Measurements from ENCODE around the gene COPB1. TPM values are rescaled to one million over a fixed set of nuclear protein-coding genes. Genes with fewer than 3 reads are reported as not detected.

The COPB1 gene
- polyA plus RNA-seq, 1 of the 3 experiments (the other 2 are of a cell fraction), result 81.0 TPM

DNA sequence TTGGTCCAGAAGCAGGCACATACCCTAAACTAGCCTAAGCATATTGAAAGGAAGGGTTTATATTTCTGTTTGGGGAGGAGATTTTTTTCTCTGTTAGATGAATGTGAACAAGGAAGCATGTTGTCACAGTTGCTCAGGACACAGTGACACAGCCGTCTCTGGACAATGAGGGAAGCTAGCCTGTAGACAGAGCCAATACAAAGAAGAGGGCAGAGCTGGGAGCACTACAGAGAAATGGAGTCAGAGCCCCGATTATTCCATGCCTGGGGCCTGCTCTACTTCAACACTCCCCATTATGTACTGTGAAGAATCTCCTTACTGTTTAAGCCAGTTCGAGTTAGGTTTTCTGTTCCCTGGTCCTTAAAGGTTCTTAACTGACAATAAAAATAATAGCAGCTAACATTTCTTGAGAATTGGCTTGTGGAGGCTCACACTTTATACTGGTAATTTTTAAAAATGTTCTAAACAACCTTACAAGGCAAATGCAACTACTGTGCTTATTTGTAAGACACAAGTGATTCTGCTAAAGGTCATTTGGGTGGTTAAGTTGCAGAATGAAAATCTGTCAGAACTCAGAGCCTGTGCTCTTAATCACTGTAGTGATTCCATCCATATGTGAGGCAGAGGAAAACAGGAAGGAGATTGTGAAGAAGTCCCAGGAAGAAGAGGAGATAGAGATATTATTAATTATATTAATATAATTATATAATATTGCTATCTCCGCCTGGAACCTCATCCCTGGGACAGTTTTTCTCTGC, 81.8 kb downstream of the COPB1 start:
- H3K27ac ChIP-seq (ENCODE audit: low read depth in 2 of 2, low read length in 1 of 2), result peak overlapping the region in 1 of 2 experiments; percentile 45; a peak in 2 of 4 replicates
- H3K27me3 ChIP-seq (ENCODE audit: insufficient read depth), result no peaks in the 10 kb centered on the region
- H2AFZ ChIP-seq (ENCODE audit: low read depth), result no peak overlapping the region
- H3F3A ChIP-seq (replicated peaks; ENCODE audit: insufficient read depth), result no peaks in the 10 kb centered on the region
- CTCF ChIA-PET, result interaction anchor here (0.7 to 8.8 kb wide), 10 partner anchors 9 to 645 kb away, joined by 3 to 62 read pairs (median 4); no protein-coding TSS in a partner anchor
- H3K9ac ChIP-seq, result no peak overlapping the region
- no peaks in the 10 kb centered on the region for H3K36me3 ChIP-seq (replicated peaks in 1 of 2; ENCODE audit: control insufficient read depth in 1 of 2, insufficient read depth in 2 of 2, low read length in 1 of 2)
- H3K9me2 ChIP-seq, result no peaks in the 10 kb centered on the region
- H3K9me3 ChIP-seq, result no peaks in the 10 kb centered on the region
- no peaks in the 10 kb centered on the region for H4K20me1 ChIP-seq (ENCODE audit: insufficient read depth)
- POLR2A ChIA-PET, result no interaction called here
- TF ChIP-seq, protein P1, sequence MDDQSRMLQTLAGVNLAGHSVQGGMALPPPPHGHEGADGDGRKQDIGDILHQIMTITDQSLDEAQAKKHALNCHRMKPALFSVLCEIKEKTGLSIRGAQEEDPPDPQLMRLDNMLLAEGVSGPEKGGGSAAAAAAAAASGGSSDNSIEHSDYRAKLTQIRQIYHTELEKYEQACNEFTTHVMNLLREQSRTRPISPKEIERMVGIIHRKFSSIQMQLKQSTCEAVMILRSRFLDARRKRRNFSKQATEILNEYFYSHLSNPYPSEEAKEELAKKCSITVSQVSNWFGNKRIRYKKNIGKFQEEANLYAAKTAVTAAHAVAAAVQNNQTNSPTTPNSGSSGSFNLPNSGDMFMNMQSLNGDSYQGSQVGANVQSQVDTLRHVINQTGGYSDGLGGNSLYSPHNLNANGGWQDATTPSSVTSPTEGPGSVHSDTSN (IDR thresholded peaks at IDR 0.05), result peak; percentile 65
- TF ChIP-seq SIN3A (IDR thresholded peaks at IDR 0.05; ENCODE audit: borderline replicate concordance, low read depth, low read length) (no peak), RAD21 (IDR thresholded peaks at IDR 0.05; ENCODE audit: low read length) (no peak), SMC3 (IDR thresholded peaks at IDR 0.05; ENCODE audit: low read depth, low read length) (no peak), TCF12 (IDR thresholded peaks at IDR 0.05) (peak; percentile 59), RXRA (IDR thresholded peaks at IDR 0.05; ENCODE audit: borderline replicate concordance, low read depth) (no peak), FOSL2 (IDR thresholded peaks at IDR 0.05; ENCODE audit: borderline replicate concordance, low read depth) (no peak)
- TF ChIP-seq, protein P2, sequence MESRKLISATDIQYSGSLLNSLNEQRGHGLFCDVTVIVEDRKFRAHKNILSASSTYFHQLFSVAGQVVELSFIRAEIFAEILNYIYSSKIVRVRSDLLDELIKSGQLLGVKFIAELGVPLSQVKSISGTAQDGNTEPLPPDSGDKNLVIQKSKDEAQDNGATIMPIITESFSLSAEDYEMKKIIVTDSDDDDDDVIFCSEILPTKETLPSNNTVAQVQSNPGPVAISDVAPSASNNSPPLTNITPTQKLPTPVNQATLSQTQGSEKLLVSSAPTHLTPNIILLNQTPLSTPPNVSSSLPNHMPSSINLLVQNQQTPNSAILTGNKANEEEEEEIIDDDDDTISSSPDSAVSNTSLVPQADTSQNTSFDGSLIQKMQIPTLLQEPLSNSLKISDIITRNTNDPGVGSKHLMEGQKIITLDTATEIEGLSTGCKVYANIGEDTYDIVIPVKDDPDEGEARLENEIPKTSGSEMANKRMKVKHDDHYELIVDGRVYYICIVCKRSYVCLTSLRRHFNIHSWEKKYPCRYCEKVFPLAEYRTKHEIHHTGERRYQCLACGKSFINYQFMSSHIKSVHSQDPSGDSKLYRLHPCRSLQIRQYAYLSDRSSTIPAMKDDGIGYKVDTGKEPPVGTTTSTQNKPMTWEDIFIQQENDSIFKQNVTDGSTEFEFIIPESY (IDR thresholded peaks at IDR 0.05; ENCODE audit: borderline replicate concordance, low read depth), result no peak
- H3K4me1 ChIP-seq (ENCODE audit: control insufficient read depth in 1 of 2, insufficient read depth in 2 of 2, low read depth in 1 of 2, low read length in 1 of 2), result peaks cover 8 to 14% of the 10 kb centered on the region in 2 experiments; a peak in 3 of 4 replicates
- no peaks in the 10 kb centered on the region for H3K79me2 ChIP-seq (ENCODE audit: insufficient read depth)
- no peak for DNase-seq
- no peak overlapping the region for H3K4me2 ChIP-seq
- no peak overlapping the region for H3K4me3 ChIP-seq (ENCODE audit: low read depth in 2 of 2, low read length in 1 of 2)
- 75% methylated on average over 4 of the region's 4 CpGs for WGBS (ENCODE audit: low lambda C conversion rate)

DNA sequence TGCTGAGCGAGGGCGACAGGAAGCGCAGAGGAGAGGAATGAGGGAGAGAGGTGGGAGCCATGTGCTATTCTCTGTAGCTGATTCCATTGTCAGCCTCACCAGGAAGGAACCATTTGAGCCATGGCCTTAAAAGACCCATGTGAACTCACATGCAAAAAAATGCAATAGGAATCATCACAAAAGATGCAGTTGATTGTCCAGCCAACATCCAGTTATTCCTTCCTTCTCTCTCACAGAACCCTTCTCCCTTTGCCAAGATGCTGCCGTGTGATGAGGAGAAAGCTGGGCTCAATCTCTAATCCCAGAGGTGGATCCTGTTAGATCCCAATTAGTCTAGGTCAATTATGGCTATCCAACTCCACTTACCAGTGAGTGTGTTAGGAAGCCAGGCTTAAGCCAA, 82.4 kb downstream of the COPB1 start:
- TF ChIP-seq JUND (IDR thresholded peaks at IDR 0.05) (no peak), YY1 (IDR thresholded peaks at IDR 0.05; ENCODE audit: low read depth) (no peak), RCOR1 (IDR thresholded peaks at IDR 0.05; ENCODE audit: low read length) (no peak), MXI1 (IDR thresholded peaks at IDR 0.05; ENCODE audit: low read depth, low read length) (no peak), TAF1 (IDR thresholded peaks at IDR 0.05; ENCODE audit: borderline replicate concordance, low read depth, low read length) (no peak), POLR2AphosphoS5 (IDR thresholded peaks at IDR 0.05; ENCODE audit: low read depth, low read length) (no peak), RXRA (IDR thresholded peaks at IDR 0.05; ENCODE audit: borderline replicate concordance, low read depth) (no peak), GABPA (IDR thresholded peaks at IDR 0.05; ENCODE audit: low read depth) (no peak)
- TF ChIP-seq, protein P3, sequence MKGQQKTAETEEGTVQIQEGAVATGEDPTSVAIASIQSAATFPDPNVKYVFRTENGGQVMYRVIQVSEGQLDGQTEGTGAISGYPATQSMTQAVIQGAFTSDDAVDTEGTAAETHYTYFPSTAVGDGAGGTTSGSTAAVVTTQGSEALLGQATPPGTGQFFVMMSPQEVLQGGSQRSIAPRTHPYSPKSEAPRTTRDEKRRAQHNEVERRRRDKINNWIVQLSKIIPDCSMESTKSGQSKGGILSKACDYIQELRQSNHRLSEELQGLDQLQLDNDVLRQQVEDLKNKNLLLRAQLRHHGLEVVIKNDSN (IDR thresholded peaks at IDR 0.05; ENCODE audit: borderline replicate concordance, low read depth), result no peak
- TF ChIP-seq, protein P4, sequence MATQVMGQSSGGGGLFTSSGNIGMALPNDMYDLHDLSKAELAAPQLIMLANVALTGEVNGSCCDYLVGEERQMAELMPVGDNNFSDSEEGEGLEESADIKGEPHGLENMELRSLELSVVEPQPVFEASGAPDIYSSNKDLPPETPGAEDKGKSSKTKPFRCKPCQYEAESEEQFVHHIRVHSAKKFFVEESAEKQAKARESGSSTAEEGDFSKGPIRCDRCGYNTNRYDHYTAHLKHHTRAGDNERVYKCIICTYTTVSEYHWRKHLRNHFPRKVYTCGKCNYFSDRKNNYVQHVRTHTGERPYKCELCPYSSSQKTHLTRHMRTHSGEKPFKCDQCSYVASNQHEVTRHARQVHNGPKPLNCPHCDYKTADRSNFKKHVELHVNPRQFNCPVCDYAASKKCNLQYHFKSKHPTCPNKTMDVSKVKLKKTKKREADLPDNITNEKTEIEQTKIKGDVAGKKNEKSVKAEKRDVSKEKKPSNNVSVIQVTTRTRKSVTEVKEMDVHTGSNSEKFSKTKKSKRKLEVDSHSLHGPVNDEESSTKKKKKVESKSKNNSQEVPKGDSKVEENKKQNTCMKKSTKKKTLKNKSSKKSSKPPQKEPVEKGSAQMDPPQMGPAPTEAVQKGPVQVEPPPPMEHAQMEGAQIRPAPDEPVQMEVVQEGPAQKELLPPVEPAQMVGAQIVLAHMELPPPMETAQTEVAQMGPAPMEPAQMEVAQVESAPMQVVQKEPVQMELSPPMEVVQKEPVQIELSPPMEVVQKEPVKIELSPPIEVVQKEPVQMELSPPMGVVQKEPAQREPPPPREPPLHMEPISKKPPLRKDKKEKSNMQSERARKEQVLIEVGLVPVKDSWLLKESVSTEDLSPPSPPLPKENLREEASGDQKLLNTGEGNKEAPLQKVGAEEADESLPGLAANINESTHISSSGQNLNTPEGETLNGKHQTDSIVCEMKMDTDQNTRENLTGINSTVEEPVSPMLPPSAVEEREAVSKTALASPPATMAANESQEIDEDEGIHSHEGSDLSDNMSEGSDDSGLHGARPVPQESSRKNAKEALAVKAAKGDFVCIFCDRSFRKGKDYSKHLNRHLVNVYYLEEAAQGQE (IDR thresholded peaks at IDR 0.05; ENCODE audit: low read depth, low read length), result no peak
- TF ChIP-seq, protein P5, sequence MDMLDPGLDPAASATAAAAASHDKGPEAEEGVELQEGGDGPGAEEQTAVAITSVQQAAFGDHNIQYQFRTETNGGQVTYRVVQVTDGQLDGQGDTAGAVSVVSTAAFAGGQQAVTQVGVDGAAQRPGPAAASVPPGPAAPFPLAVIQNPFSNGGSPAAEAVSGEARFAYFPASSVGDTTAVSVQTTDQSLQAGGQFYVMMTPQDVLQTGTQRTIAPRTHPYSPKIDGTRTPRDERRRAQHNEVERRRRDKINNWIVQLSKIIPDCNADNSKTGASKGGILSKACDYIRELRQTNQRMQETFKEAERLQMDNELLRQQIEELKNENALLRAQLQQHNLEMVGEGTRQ (IDR thresholded peaks at IDR 0.05; ENCODE audit: borderline replicate concordance, low read depth, low read length), result no peak
- ChIA-PET CTCF (interaction anchor here (0.7 to 8.8 kb wide), 4 partner anchors 38 to 206 kb away, joined by 3 to 62 read pairs (median 3); no protein-coding TSS in a partner anchor), POLR2A (no interaction called here)
- H3K9me3 ChIP-seq, result no peaks in the 10 kb centered on the region
- no peaks in the 10 kb centered on the region for H4K20me1 ChIP-seq (ENCODE audit: insufficient read depth)
- WGBS (ENCODE audit: low lambda C conversion rate), result 94% methylated on average over 4 of the region's 4 CpGs
- no peaks in the 10 kb centered on the region for H3K36me3 ChIP-seq (replicated peaks in 1 of 2; ENCODE audit: control insufficient read depth in 1 of 2, insufficient read depth in 2 of 2, low read length in 1 of 2)
- no peak overlapping the region for H3K4me3 ChIP-seq (ENCODE audit: low read depth in 2 of 2, low read length in 1 of 2)
- no peaks in the 10 kb centered on the region for H3K79me2 ChIP-seq (ENCODE audit: insufficient read depth)
- H3F3A ChIP-seq (replicated peaks; ENCODE audit: insufficient read depth), result no peaks in the 10 kb centered on the region
- H3K4me1 ChIP-seq (ENCODE audit: control insufficient read depth in 1 of 2, insufficient read depth in 2 of 2, low read depth in 1 of 2, low read length in 1 of 2), result peaks cover 5 to 10% of the 10 kb centered on the region in 2 experiments; a peak in 2 of 4 replicates
- H3K27me3 ChIP-seq (ENCODE audit: insufficient read depth), result no peaks in the 10 kb centered on the region
- DNase-seq, result no peak
- no peak overlapping the region for H3K4me2 ChIP-seq
- no peaks in the 10 kb centered on the region for H3K9me2 ChIP-seq
- H2AFZ ChIP-seq (ENCODE audit: low read depth), result peak overlapping the region; percentile 38; the same call in 1 of the 2 replicates
- peak overlapping the region in 1 of 2 experiments; percentile 45; a peak in 2 of 4 replicates for H3K27ac ChIP-seq (ENCODE audit: low read depth in 2 of 2, low read length in 1 of 2)
- no peak overlapping the region for H3K9ac ChIP-seq
